K562 (cell line): Measurements from ENCODE around the gene FOXR1. TPM values are rescaled to one million over a fixed set of nuclear protein-coding genes. Genes with fewer than 3 reads are reported as not detected.

ENCODE experiments used
- BACH1 ChIP-seq: fragments of 200-800 bp; sonication (Bioruptor generic); IDR thresholded peaks from 2 replicates; pipeline ENCODE4 v1.6.1; 2016; ENCODE audit warnings: missing genetic modification characterization, missing compliant biosample characterization
- CHCHD3 ChIP-seq: fragments of 250-450 bp; sonication (Bioruptor Pico); IDR thresholded peaks from 2 replicates; pipeline ENCODE4 v2.1.2; 2022; ENCODE audit warnings: mild to moderate bottlenecking
- CREM ChIP-seq: IDR thresholded peaks from 2 replicates; pipeline ENCODE4 v1.6.1; 2014; ENCODE audit warnings: antibody characterized with exemption, low read depth
- FOSL1 ChIP-seq: fragments of 200-800 bp; sonication (Bioruptor generic); conservative IDR thresholded peaks from 2 replicates; pipeline ENCODE4 v1.6.1; 2016; ENCODE audit warnings: missing genetic modification characterization, missing compliant biosample characterization
- GABPB1 ChIP-seq: sonication (generic); formaldehyde crosslinking; IDR thresholded peaks from 2 replicates; pipeline ENCODE4 v1.8.0; 2022; ENCODE audit warnings: mild to moderate bottlenecking, missing genetic modification reagents
- GABPB2 ChIP-seq: fragments of 250-450 bp; sonication (Bioruptor Pico); conservative IDR thresholded peaks from 2 replicates; pipeline ENCODE4 v1.5.1; 2021; ENCODE audit warnings: mild to moderate bottlenecking
- HDAC1 ChIP-seq, 2 experiments: fragments of 450-650 bp; IDR thresholded peaks; 2 replicates each; pipeline ENCODE4 v1.6.1; 2016 to 2017; ENCODE audit warnings: inconsistent platforms in 1 of 2, mild to moderate bottlenecking in 1 of 2, moderate library complexity in 1 of 2
- HINFP ChIP-seq: fragments of 450-650 bp; conservative IDR thresholded peaks from 2 replicates; pipeline ENCODE4 v1.6.1; 2016; ENCODE audit warnings: missing genetic modification characterization, low read depth, mild to moderate bottlenecking, control low read depth, missing compliant biosample characterization
- HMGN3 ChIP-seq: IDR thresholded peaks from 2 replicates; pipeline ENCODE4 v1.6.1; 2011; ENCODE audit warnings: borderline replicate concordance, low read depth, mild to moderate bottlenecking, mixed read lengths, low read length; ENCODE audit not compliant: insufficient read length; ENCODE audit errors: extremely low read depth
- NBN ChIP-seq: fragments of 450-650 bp; IDR thresholded peaks from 2 replicates; pipeline ENCODE4 v1.6.1; 2016; ENCODE audit warnings: low read depth, mild to moderate bottlenecking
- OTX1 ChIP-seq: fragments of 450-650 bp; formaldehyde crosslinking; IDR thresholded peaks from 2 replicates; pipeline ENCODE4 v1.4.0; 2022; ENCODE audit warnings: mild to moderate bottlenecking
- RBFOX2 ChIP-seq: fragments of 200-400 bp; formaldehyde crosslinking; IDR thresholded peaks from 2 replicates; pipeline ENCODE4 v1.6.1; 2017; ENCODE audit warnings: low read depth, mild to moderate bottlenecking, low read length, moderate library complexity
- RBM25 ChIP-seq: fragments of 200-400 bp; formaldehyde crosslinking; IDR thresholded peaks from 2 replicates; pipeline ENCODE4 v1.6.1; 2018; ENCODE audit warnings: low read length, low read depth, moderate library complexity; ENCODE audit not compliant: severe bottlenecking
- RFX5 ChIP-seq: IDR thresholded peaks from 2 replicates; pipeline ENCODE4 v1.6.1; 2011; ENCODE audit warnings: low read depth, mild to moderate bottlenecking, improper control_type of control experiment, low read length
- SETDB1 ChIP-seq: IDR thresholded peaks from one replicate; pipeline ENCODE4 v1.6.1; 2012; ENCODE audit warnings: low read length, control low read depth, inconsistent platforms
- SIN3B ChIP-seq: fragments of 450-650 bp; IDR thresholded peaks from 2 replicates; pipeline ENCODE4 v1.6.1; 2017; ENCODE audit warnings: low read depth, mild to moderate bottlenecking, moderate library complexity
- TOE1 ChIP-seq, 2 experiments: fragments of 450-650 bp in 1 of 2; sonication (generic) in 1 of 2; formaldehyde crosslinking in 1 of 2; IDR thresholded peaks; 2 replicates each; pipeline versions ENCODE4 v1.7.1 to v1.8.0; 2016 to 2022; ENCODE audit warnings: borderline replicate concordance in 2 of 2, mild to moderate bottlenecking in 2 of 2, antibody characterized with exemption in 1 of 2, inconsistent platforms in 1 of 2, low read depth in 1 of 2, missing genetic modification reagents in 1 of 2, moderate library complexity in 1 of 2
- USF2 ChIP-seq: sonication (generic); formaldehyde crosslinking; IDR thresholded peaks from 2 replicates; pipeline ENCODE4 v1.5.0; 2020; ENCODE audit warnings: missing genetic modification reagents
- ZBTB5 ChIP-seq: fragments of 450-650 bp; IDR thresholded peaks from 2 replicates; pipeline ENCODE4 v1.6.1; 2017; ENCODE audit warnings: antibody characterized with exemption
- ZBTB7A ChIP-seq: IDR thresholded peaks from 2 replicates; pipeline ENCODE4 v1.6.1; 2011; ENCODE audit warnings: low read depth, mild to moderate bottlenecking, low read length, moderate library complexity, borderline replicate concordance; ENCODE audit not compliant: control insufficient read depth
- ZNF12 ChIP-seq: sonication (generic); formaldehyde crosslinking; IDR thresholded peaks from 2 replicates; pipeline ENCODE4 v1.4.0; 2020; ENCODE audit warnings: mild to moderate bottlenecking, missing genetic modification reagents
- ZNF140 ChIP-seq: fragments of 250-450 bp; sonication (Bioruptor Pico); IDR thresholded peaks from 2 replicates; pipeline ENCODE4 v1.8.0; 2021; ENCODE audit warnings: moderate library complexity, mild to moderate bottlenecking, inconsistent platforms
- ZNF253 ChIP-seq: fragments of 250-450 bp; sonication (Bioruptor Pico); conservative IDR thresholded peaks from 2 replicates; pipeline ENCODE4 v1.6.1; 2021; ENCODE audit warnings: mild to moderate bottlenecking
- ZNF445 ChIP-seq: fragments of 250-450 bp; sonication (Bioruptor Pico); IDR thresholded peaks from 2 replicates; pipeline ENCODE4 v1.4.0; 2020; ENCODE audit warnings: low read depth, mild to moderate bottlenecking, moderate library complexity
- ZNF79 ChIP-seq: fragments of 250-450 bp; sonication (Bioruptor Pico); IDR thresholded peaks from 2 replicates; pipeline ENCODE4 v1.4.0; 2020; ENCODE audit warnings: low read depth, mild to moderate bottlenecking, moderate library complexity
- polyA plus RNA-seq, 8 experiments: library from polyadenylated mRNA; depleted of rRNA in 4 of 8; stranded (reverse) in 5 of 8; unstranded in 3 of 8; fragments of >200 nt; fragmentation: Nextera tagmentation in 2 of 8; fragmentation: Illumina TruSeq in 1 of 8; extraction: Ambion mirVana in 2 of 8; extraction: Trizol in 1 of 8; gene quantifications; 2 replicates each; pipeline versions ENCODE4 v1.2.1 to v1.2.3, GENCODE V29; 2011 to 2014; ENCODE audit warnings: inconsistent platforms in 1 of 8, missing spikeins in 1 of 8
- total RNA-seq, 7 experiments: library from RNA; depleted of rRNA in 6 of 7; stranded (reverse); fragments of >200 nt in 6 of 7; fragmentation: Illumina TruSeq in 2 of 7; extraction: Trizol in 2 of 7; gene quantifications; 2 replicates each; pipeline versions ENCODE4 v1.2.1 to v1.2.3, GENCODE V29; 2011 to 2021; ENCODE audit warnings: low replicate concordance in 1 of 7

The FOXR1 gene
- total and polyA plus RNA-seq, 9 of the 15 experiments (the other 6 are each of a cell fraction or from before 2014, with no cell fraction given) = not detected

GRCh38 chr11:118929501-118930093 lies 42.0 kb upstream of the FOXR1 start (continued):
- TF ChIP-seq HMGN3 = peak; percentile 8
- TF ChIP-seq SETDB1 = no peak
- TF ChIP-seq GABPB1 (CRISPR knock-in tag) = no peak
- peak; percentile 41 for TF ChIP-seq FOSL1
- no peak for TF ChIP-seq ZNF12 (CRISPR knock-in tag)
- no peak for TF ChIP-seq RBM25
- TF ChIP-seq BACH1 (tag) = no peak
- peak; percentile 74; the same call in 1 of the 2 replicates for TF ChIP-seq TOE1 (IDR thresholded peaks at IDR 0.05; ENCODE audit: borderline replicate concordance)
- TF ChIP-seq TOE1 (CRISPR knock-in tag; IDR thresholded peaks at IDR 0.05; ENCODE audit: borderline replicate concordance, low read depth) = no peak
- TF ChIP-seq ZNF253 = no peak
- TF ChIP-seq ZNF445 (CRISPR knock-in tag) = no peak
- no peak for TF ChIP-seq USF2 (CRISPR knock-in tag)
- TF ChIP-seq ZBTB5 = no peak
- no peak for TF ChIP-seq HINFP
- TF ChIP-seq CHCHD3 (CRISPR knock-in tag) = no peak
- TF ChIP-seq CREM = peak; percentile 22
- no peak for TF ChIP-seq OTX1 (CRISPR knock-in tag)
- no peak for TF ChIP-seq ZNF140 (CRISPR knock-in tag)
- peak; percentile 31; the same call in 1 of the 2 replicates for TF ChIP-seq ZBTB7A
- 0 out of 2 replicates have a peak, but pooled peaks have one; percentile 30 for TF ChIP-seq SIN3B
- TF ChIP-seq RFX5 = no peak
- TF ChIP-seq NBN = no peak; the same call in 1 of the 2 replicates
- TF ChIP-seq GABPB2 (CRISPR knock-in tag) = no peak
- TF ChIP-seq ZNF79 (CRISPR knock-in tag) = no peak
- peak; percentile 57 for TF ChIP-seq RBFOX2
- 0 out of 4 replicates have a peak, but pooled peaks of 1 of the 2 experiments have one; percentile 6 for TF ChIP-seq HDAC1 (IDR thresholded peaks at IDR 0.05)
